ENCODE data around the gene ANKRD17.
"Not testable (repeated sequence)": the region's sequence is repeated elsewhere in the genome, so short reads cannot be mapped to it uniquely, and the experiment has no call there.

The ANKRD17 gene

GRCh38 chr4:73258686-73259570 lies at the start of gene ANKRD17:
Gene ANKRD17 (minus strand): TSS chr4:73258798. CDS start chr4:73258668, 130 bp downstream.
- DNase-seq (ENCODE audit: low spot score), result peak; percentile 93

GRCh38 chr4:73308286-73308685 lies 49.7 kb upstream of the ANKRD17 start:
- no peak for DNase-seq (ENCODE audit: low spot score)

- DNase-seq (ENCODE audit: low spot score), result no peak
These were observed 45.1 kb upstream of the ANKRD17 start for GRCh38 chr4:73303711-73304110.

- DNase-seq (ENCODE audit: low spot score), result no peak
These were observed 41.1 kb upstream of the ANKRD17 start for GRCh38 chr4:73299548-73300280.

GRCh38 chr4:73292661-73293060 lies 34.1 kb upstream of the ANKRD17 start:
- not testable (repeated sequence) for DNase-seq (ENCODE audit: low spot score)

GRCh38 chr4:73281982-73282381 lies 23.4 kb upstream of the ANKRD17 start:
- no peak for DNase-seq (ENCODE audit: low spot score)

GRCh38 chr4:73281396-73281795 lies 22.8 kb upstream of the ANKRD17 start:
- no peak for DNase-seq (ENCODE audit: low spot score)

- no peak for DNase-seq (ENCODE audit: low spot score)
These were observed 18.6 kb upstream of the ANKRD17 start for GRCh38 chr4:73277201-73277600.

GRCh38 chr4:73275318-73275654 lies 16.7 kb upstream of the ANKRD17 start:
- no peak for DNase-seq (ENCODE audit: low spot score)

- DNase-seq (ENCODE audit: low spot score), result no peak
These were observed 14.2 kb upstream of the ANKRD17 start for GRCh38 chr4:73272816-73273215.

- no peak for DNase-seq (ENCODE audit: low spot score)
These were observed 8.5 kb upstream of the ANKRD17 start for GRCh38 chr4:73267050-73267449.

- no peak for DNase-seq (ENCODE audit: low spot score)
These were observed 1.0 kb upstream of the ANKRD17 start for GRCh38 chr4:73259571-73260090.

- no peak for DNase-seq (ENCODE audit: low spot score)
These were observed 237 bp downstream of the ANKRD17 start for GRCh38 chr4:73258436-73258685.

- peak; percentile 27 for DNase-seq (ENCODE audit: low spot score)
These were observed 755 bp downstream of the ANKRD17 start for GRCh38 chr4:73257651-73258435.

GRCh38 chr4:73257234-73257633 lies 1.4 kb downstream of the ANKRD17 start:
- peak; percentile 83 for DNase-seq (ENCODE audit: low spot score)

GRCh38 chr4:73255847-73256246 lies 2.8 kb downstream of the ANKRD17 start:
- DNase-seq (ENCODE audit: low spot score), result not testable (repeated sequence)

GRCh38 chr4:73252001-73252400 lies 6.6 kb downstream of the ANKRD17 start:
- no peak for DNase-seq (ENCODE audit: low spot score)

- DNase-seq (ENCODE audit: low spot score), result no peak
These were observed 7.2 kb downstream of the ANKRD17 start for GRCh38 chr4:73251384-73251783.

GRCh38 chr4:73250642-73251041 lies 8.0 kb downstream of the ANKRD17 start:
- no peak for DNase-seq (ENCODE audit: low spot score)

- DNase-seq (ENCODE audit: low spot score), result no peak
These were observed 9.8 kb downstream of the ANKRD17 start for GRCh38 chr4:73248821-73249220.

GRCh38 chr4:73248416-73248815 lies 10.2 kb downstream of the ANKRD17 start:
- no peak for DNase-seq (ENCODE audit: low spot score)

GRCh38 chr4:73247100-73247499 lies 11.5 kb downstream of the ANKRD17 start:
- no peak for DNase-seq (ENCODE audit: low spot score)

- peak; percentile 46 for DNase-seq (ENCODE audit: low spot score)
These were observed 12.6 kb downstream of the ANKRD17 start for GRCh38 chr4:73245955-73246354.
